ENCODE measurements around the gene GSTO1. TPM values are rescaled to one million over a fixed set of nuclear protein-coding genes. Genes with fewer than 3 reads are reported as not detected.

Gene GSTO1
- total and polyA plus RNA-seq, 4 donors: 137 to 349 (median 211) TPM

DNA sequence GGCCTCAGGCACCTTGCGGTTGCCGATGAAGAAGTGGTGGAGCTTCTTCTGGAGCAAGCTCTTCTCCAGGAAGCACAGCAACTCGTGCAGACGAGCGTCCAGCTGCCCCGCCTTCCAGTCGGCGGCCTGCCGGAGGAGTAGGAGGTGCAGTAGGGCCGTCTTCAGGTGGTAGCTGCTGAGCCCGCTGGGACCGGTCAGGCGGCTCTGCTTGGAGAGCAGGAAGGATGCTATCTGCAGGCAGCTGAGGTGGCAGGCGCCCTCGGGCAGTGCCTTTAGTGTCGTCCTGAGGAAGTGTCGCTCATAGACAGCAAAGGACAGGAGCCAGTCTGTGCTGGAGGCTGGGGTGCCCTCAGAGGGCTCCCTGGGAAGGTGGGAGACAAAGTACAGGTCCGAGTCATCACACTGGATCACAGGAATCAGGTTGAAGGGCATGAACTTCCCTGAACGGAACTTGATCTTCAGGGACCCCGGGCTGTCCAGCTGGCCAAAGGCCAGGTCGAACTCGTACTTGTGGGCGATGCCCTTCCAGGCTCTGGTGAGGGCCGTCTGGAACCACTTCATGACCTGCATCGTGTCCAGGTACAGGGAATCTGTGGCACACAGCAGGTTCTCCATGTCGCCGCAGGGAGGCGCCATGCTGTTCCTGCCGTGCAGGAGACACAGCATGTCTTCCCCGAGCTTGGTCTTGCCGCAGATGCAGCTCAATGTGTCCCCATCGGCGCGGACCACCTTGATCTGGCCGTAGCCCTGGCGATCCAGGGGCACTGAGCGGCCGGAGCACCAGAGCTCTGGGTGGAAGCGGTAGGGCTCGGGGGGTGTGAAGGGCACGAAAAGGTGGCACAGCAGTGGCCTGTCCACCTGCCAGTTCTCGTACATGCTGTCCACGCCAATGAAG is 60.1 kb downstream of the GSTO1 start:
- 94% methylated on average over 43 of the region's 43 CpGs for WGBS
- TF ChIP-seq ATF3 (IDR thresholded peaks at IDR 0.05): no peak
- TF ChIP-seq RAD21 (IDR thresholded peaks at IDR 0.05): no peak
- TF ChIP-seq HNF4G (IDR thresholded peaks at IDR 0.05): no peak
- TF ChIP-seq TAF1 (conservative IDR thresholded peaks at IDR 0.05): no peak
- TF ChIP-seq FOXA2 (IDR thresholded peaks at IDR 0.05): no peak
- no peak for TF ChIP-seq YY1 (IDR thresholded peaks at IDR 0.05)
- TF ChIP-seq CTCF (IDR thresholded peaks at IDR 0.05; ENCODE audit: low read depth, low read length, missing input control): no peak
- no peak for TF ChIP-seq NR2F2 (IDR thresholded peaks at IDR 0.05)
- no peak for TF ChIP-seq REST (IDR thresholded peaks at IDR 0.05)
- no peak for TF ChIP-seq HNF4A (conservative IDR thresholded peaks at IDR 0.05)
- TF ChIP-seq ZBTB33 (IDR thresholded peaks at IDR 0.05): no peak
- TF ChIP-seq JUND (IDR thresholded peaks at IDR 0.05): no peak
- no peak for TF ChIP-seq GABPA (IDR thresholded peaks at IDR 0.05 in 1 of 2, conservative IDR thresholded peaks at IDR 0.05 in 1 of 2)
- TF ChIP-seq EGR1 (IDR thresholded peaks at IDR 0.05; ENCODE audit: low read depth in 2 of 2): no peak
- no peak for TF ChIP-seq FOXA1 (IDR thresholded peaks at IDR 0.05)
- TF ChIP-seq RXRA (IDR thresholded peaks at IDR 0.05): no peak
- TF ChIP-seq MAX (IDR thresholded peaks at IDR 0.05): no peak
- no peak for TF ChIP-seq SP1 (IDR thresholded peaks at IDR 0.05)
- DNase-seq (ENCODE audit: low spot score): no peak
- H3K4me3 ChIP-seq (ENCODE audit: low read depth in 1 of 3, low read length in 3 of 3): no peak overlapping the region
- peaks cover 1 to 11% (median 8%) of the 10 kb centered on the region in 4 donors for H3K4me1 ChIP-seq (ENCODE audit: control insufficient read depth in 4 of 4, insufficient read depth in 4 of 4, low read length in 3 of 4)
- no peaks in the 10 kb centered on the region for H3K9me3 ChIP-seq (ENCODE audit: control insufficient read depth in 4 of 4, low read length in 3 of 4)
- H3K9ac ChIP-seq (ENCODE audit: low read depth in 1 of 2, low read length in 2 of 2): no peak overlapping the region
- no peak overlapping the region for H3K27ac ChIP-seq (ENCODE audit: low read depth in 1 of 2, low read length in 2 of 2)
- no peaks in the 10 kb centered on the region for H3K27me3 ChIP-seq (ENCODE audit: control insufficient read depth in 4 of 4, insufficient read depth in 4 of 4, low read length in 3 of 4)
- H3K36me3 ChIP-seq (ENCODE audit: control insufficient read depth in 4 of 4, insufficient read depth in 3 of 4, low read depth in 1 of 4, low read length in 3 of 4): peaks cover 0 to 23% (median 6%) of the 10 kb centered on the region in 4 donors
